GM18867 (cell line): ENCODE measurements around the gene PTPRN2.

Source experiments
- ATAC-seq: cut with Tn5 transposase; IDR thresholded peaks from one replicate; pipeline ENCODE4 v1.9.1; 2021; ENCODE audit warnings: mild to moderate bottlenecking, moderate library complexity; ENCODE audit not compliant: unreplicated experiment

PTPRN2 gene

GRCh38 chr7:158249692-158250091 lies 337.9 kb downstream of the PTPRN2 start:
- ATAC-seq = no peak

- no peak for ATAC-seq
Measured at GRCh38 chr7:158248816-158249215, 338.8 kb downstream of the PTPRN2 start.

DNA sequence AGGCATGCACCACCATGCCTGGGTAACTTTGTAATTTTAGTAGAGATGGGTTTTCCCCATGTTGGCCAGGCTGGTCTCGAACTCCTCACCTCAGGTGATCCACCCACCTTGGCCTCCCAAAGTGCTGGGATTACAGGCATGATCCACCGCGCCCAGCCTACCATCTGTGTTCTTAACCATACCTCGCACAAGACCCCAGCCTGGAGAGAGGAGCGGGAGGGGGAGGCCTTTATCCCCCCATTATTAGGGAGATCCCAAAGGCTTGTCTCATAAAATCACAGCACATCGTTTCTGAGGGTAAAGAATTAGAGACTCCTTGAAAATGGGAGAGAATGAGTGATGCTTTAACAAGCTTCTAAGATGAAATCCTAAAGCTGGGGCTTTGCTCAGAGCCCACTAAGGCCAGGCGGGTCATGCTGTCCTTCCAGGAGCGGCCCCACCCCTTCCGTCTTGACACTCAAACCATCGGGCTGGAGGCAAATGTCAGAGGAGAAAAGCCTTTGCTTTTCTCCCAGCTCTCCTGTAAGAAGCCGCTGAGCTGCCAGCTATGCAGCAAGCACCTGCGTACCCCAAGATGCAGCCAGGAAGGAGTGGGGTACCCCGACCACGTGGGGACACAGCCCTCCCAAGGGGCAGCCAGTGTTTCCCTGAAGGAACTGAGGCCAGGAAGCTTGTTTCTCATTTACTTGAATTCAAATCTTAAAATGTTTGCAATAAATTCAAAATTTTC lies 339.7 kb downstream of the PTPRN2 start:
- ATAC-seq = no peak

DNA sequence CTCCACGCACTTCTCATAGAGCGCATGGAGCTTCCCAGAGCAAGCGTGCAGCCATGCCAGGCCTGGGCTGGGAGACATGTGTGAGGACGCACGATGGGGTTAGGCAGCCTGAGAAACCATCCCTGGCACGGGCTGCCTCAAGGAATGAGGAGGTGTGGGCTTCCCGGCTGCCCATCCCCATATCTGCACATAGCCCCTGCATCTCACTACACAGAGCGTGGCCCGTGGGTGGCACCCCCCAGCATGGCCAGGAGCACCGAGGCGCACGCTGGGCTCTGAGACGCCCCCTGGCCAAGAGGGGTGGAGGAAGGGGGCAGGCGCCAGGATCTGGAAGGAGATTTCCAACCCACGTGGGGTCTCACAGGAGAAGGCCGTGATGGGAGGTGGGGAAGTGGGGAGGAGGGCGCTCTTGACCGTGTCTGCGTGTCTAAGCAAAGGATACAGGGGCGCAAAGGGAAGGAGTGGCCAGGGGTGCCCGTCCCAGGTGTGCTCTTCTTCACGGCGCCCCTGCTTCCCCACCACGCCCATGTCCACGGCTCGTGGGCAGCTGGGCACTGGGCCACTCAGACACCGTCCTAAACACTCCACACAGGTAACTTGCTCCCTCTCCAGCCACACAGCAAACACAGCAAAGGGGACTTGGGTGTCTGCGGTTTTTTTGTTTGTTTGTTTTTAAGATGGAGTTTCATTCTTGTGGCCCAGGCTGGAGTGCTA lies 340.5 kb downstream of the PTPRN2 start:
- no peak for ATAC-seq

- ATAC-seq = no peak
Measured at GRCh38 chr7:158246272-158246959, 341.2 kb downstream of the PTPRN2 start.

DNA sequence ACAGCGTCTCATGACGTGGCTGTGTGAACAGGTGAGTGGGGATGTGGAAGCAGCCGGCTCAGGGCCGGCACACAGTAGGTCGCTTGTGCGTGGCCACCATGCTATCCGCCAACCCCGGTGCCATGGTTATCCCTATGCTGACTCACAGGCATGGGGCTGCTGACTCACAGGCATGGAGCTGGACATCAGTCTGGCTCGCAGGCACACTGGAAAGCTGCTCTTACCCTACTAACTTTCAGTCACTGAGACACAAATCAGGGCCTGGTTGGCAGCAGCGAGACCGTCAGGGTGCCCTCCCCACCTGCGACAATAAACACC lies 341.9 kb downstream of the PTPRN2 start:
- no peak for ATAC-seq

DNA sequence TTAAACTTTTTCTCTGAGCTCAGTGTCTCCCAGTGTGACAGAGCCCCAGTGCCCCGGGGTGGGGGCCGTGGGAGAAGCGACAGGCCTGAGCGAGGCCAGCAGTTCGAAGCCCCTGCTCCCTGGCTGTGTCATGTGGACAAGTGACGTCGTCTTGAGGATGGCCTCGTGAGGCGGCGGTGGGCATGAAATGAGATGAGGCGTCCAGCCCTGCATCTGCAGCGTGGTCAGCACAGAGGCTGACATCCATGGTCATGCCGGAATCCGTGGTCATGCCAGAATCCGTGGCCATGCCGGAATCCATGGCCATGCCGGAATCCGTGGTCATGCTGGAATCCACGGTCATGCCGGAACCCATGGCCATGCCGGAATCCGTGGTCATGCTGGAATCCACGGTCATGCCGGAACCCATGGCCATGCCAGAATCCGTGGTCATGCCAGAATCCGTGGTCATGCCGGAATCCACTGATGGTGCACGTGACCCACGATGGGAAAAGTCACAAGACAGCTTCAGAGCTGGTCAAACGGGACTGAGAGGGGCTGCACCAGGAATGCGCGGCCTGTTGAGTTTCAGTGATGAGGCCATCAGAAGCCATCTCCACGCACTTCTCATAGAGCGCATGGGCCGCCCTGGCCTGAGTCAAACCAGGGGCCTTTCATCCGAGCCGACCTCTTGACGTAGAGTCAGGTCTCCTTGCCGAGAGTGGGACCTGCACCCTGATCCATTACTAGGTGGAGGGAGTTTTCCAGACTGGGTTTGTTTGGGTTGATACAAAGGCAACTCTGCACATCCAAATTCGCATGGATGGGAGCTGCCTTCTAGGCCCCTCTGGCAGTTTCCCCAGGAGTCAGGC lies 342.5 kb downstream of the PTPRN2 start:
- ATAC-seq = no peak

GRCh38 chr7:158244430-158244829 lies 343.2 kb downstream of the PTPRN2 start:
- no peak for ATAC-seq

GRCh38 chr7:158241919-158242318 lies 345.7 kb downstream of the PTPRN2 start:
- no peak for ATAC-seq

GRCh38 chr7:158240801-158241200 lies 346.8 kb downstream of the PTPRN2 start:
- no peak for ATAC-seq

DNA sequence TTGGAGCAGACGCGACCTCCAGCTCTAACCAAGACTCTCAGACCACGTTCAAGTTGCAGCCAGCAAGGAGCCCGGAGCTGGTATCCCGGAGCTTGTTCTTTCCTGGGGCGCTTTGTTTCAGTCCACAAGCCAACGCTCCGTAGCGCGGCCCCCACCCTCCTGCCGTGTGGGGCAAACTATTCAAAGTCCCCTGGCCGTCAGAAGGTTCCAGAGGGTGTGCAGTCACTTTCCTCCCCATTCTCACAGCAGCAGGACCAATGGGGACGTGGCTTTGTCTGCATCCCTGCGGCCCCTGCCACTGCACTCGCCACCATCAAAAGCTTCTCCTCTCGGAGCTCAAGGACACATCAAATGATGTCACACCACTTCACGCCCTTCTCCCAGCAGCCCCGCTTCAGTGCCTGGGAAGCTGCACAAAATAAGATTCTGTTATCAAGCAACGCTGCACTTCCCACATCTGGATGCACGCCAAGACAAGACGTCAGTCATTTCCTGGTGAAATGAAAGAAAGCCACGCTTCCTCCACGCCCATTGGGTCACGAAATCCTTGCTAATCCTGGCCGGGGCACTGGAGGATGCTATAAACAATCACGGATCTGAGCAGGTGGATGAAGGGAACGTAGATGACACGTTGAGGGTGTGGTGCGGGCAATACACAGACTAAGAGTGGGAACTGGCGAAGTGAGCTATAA lies 348.2 kb downstream of the PTPRN2 start:
- no peak for ATAC-seq

DNA sequence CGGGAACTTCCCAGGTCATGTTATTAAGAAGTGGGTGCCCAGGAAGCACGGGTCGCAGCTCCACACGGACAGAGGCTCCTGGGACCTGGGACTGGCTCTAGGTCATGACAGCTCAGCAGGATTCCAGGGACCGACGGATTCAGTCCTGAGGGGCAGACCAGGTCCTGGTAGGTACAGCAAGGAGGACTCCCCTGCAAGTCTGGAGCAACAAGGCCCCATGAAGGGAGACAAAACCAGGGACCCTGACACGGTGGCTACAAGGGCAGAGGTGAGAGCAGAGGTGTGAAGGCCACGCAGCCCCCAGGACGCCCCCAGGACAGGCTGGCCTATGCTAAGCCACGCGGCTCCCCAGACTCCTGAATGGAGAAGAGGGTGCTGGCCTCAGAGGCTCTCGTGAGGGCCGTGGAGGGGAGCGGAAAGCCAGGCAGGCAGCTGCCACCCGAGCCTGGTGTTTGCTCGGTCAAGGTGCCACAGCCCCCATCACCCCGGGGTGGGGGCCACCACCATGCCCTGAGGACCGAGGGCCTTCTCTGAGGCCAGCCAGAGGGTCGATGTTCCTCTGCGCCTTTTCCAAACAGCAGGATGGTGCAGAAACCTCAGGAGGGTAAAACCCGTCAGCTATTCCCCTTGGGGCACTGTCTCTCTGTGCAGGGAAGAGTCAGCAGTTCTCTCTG lies 348.9 kb downstream of the PTPRN2 start:
- no peak for ATAC-seq

GRCh38 chr7:158237672-158238335 lies 349.8 kb downstream of the PTPRN2 start:
- no peak for ATAC-seq

DNA sequence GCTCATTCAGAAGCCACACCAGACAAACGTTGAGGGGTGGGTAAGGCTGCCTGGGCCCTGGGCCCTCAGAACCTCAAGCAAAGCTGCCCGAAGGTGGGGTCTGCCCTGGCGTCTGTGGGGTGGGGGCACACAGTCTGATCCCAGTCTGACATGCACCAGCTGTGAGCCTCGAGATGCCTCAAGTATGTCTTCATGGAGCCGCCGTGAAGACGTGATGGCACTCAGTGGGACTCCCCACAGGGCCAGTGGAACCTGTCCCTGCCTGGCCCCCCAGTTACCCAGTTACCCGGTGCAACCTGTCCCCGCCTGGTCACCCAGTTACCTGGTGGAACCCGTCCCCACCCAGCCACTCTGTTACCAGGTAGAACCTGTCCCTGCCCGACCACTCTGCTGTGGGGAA lies 351.2 kb downstream of the PTPRN2 start:
- no peak for ATAC-seq

- no peak for ATAC-seq
Measured at GRCh38 chr7:158235862-158236261, 351.8 kb downstream of the PTPRN2 start.

DNA sequence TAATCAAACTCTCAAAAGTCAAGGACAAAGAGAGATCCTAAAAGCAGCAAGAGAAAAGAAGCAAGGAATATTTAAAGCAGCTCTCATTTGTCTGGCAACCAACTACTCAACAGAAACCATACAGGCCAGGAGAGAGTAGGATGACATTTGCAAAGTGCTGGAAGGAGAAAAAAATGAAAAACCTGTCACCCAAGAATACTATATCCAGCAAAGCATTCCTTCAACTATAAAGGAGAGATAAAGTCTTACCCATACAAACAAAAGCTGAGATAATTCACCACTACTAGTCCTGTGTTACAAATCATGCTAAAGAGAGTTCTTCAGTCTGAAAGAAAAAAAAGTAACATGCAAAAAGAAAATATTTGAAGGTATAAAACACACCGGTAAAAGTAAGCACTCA lies 357.7 kb downstream of the PTPRN2 start:
- ATAC-seq = no peak

- no peak for ATAC-seq
Measured at GRCh38 chr7:158228986-158229385, 358.6 kb downstream of the PTPRN2 start.

GRCh38 chr7:158228131-158228530 lies 359.5 kb downstream of the PTPRN2 start:
- ATAC-seq = no peak

DNA sequence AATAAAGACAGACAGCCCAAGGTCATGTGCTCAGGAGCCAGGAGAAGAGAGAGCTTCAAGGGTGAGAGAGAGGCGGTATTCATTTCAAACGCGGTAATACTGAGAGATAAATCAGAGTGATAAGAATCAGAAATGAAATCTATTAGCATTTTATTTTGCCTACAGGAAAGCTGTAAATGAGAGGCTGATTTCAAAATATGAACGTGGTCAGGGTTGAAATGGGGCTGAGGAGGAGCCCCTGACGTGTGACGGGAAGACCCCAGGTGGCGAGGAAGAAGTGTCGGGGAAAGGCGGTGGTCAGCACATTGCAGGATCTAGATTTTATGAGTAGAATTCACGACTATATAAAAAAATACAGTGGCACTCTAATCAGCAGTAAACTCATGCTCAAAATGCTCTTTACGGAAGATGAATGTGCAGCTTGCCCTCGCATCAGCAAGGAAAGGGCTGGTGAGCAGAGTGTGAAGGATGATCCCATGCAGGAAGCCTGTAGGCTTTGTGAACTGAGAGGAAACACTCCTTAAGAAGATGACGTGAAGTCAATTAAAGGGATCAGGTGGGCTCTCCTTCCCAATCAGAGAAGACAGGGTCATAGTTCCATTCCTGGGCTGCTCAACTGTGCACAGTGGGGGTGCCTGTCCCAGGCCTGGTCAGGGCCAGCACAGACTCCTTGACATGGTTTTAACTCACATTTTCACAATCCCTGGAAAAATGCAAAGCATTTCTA lies 360.2 kb downstream of the PTPRN2 start:
- ATAC-seq = no peak
